ENCODE measurements around the gene SH3RF3. TPM values are rescaled to one million over a fixed set of nuclear protein-coding genes. Genes with fewer than 3 reads are reported as not detected.

The SH3RF3 gene
- total RNA-seq, 2 experiments from 2014 or later, result 0.31 to 0.36 TPM

- DNase-seq (no peak), ATAC-seq (ENCODE audit: low read depth) (peak; percentile 56)
- Mint-ChIP-seq H3K27me3 (peaks cover 8% of the 10 kb centered on the region), H3K9me3 (no peaks in the 10 kb centered on the region), H3K4me1 (peaks cover 28% of the 10 kb centered on the region), H3K27ac (peak overlapping the region; percentile 91), H3K4me3 (peak overlapping the region; percentile 82), H3K36me3 (no peaks in the 10 kb centered on the region)
- POLR2A ChIA-PET, result interaction anchor here (0.8 to 1.9 kb wide), 2 partner anchors 17 to 137 kb away, joined by 5 to 6 read pairs; no protein-coding TSS in a partner anchor
Observed at GRCh38 chr2:109331896-109332848, 203.2 kb downstream of the SH3RF3 start.

- H3K4me1 Mint-ChIP-seq, result peaks cover 28% of the 10 kb centered on the region
- POLR2A ChIA-PET, result interaction anchor here (1.9 kb wide), 1 partner anchor 16 kb away, joined by 6 read pairs; no protein-coding TSS in a partner anchor
Observed at GRCh38 chr2:109332880-109333279, 203.9 kb downstream of the SH3RF3 start.

GRCh38 chr2:109333414-109334210 lies 204.6 kb downstream of the SH3RF3 start:
- Mint-ChIP-seq H3K27ac (no peak overlapping the region), H3K36me3 (no peaks in the 10 kb centered on the region), H3K9me3 (no peaks in the 10 kb centered on the region), H3K4me1 (peaks cover 28% of the 10 kb centered on the region), H3K4me3 (no peak overlapping the region), H3K27me3 (peaks cover 4% of the 10 kb centered on the region)
- no peak for DNase-seq
- POLR2A ChIA-PET, result interaction anchor here (1.9 kb wide), 1 partner anchor 15 kb away, joined by 6 read pairs; no protein-coding TSS in a partner anchor
- no peak for ATAC-seq (ENCODE audit: low read depth)

More at GRCh38 chr2:109332880-109333279, 203.9 kb downstream of the SH3RF3 start:
- Mint-ChIP-seq H3K27ac (peak overlapping the region; percentile 22), H3K9me3 (no peaks in the 10 kb centered on the region), H3K27me3 (peaks cover 8% of the 10 kb centered on the region), H3K4me3 (no peak overlapping the region), H3K36me3 (no peaks in the 10 kb centered on the region)
- ATAC-seq (ENCODE audit: low read depth) (no peak), DNase-seq (no peak)

GRCh38 chr2:109335631-109336176 lies 206.7 kb downstream of the SH3RF3 start:
- DNase-seq (peak; percentile 51), ATAC-seq (ENCODE audit: low read depth) (peak; percentile 63)
- H3K36me3 Mint-ChIP-seq, result no peaks in the 10 kb centered on the region
- H3K4me1 Mint-ChIP-seq, result peaks cover 33% of the 10 kb centered on the region
- H3K27ac Mint-ChIP-seq, result peak overlapping the region; percentile 67
- H3K27me3 Mint-ChIP-seq, result peaks cover 7% of the 10 kb centered on the region
- no peaks in the 10 kb centered on the region for H3K9me3 Mint-ChIP-seq
- POLR2A ChIA-PET, result interaction anchor here (0.9 to 1.0 kb wide), 2 partner anchors 13 to 118 kb away, joined by 3 read pairs; no protein-coding TSS in a partner anchor
- H3K4me3 Mint-ChIP-seq, result peak overlapping the region; percentile 77

- Mint-ChIP-seq H3K27me3 (peaks cover 6% of the 10 kb centered on the region), H3K27ac (no peak overlapping the region), H3K36me3 (no peaks in the 10 kb centered on the region), H3K4me1 (peaks cover 38% of the 10 kb centered on the region), H3K9me3 (no peaks in the 10 kb centered on the region), H3K4me3 (peak overlapping the region; percentile 77)
- ATAC-seq (ENCODE audit: low read depth) (no peak), DNase-seq (no peak)
- POLR2A ChIA-PET, result interaction anchor here (0.6 to 1.0 kb wide), 3 partner anchors 13 to 282 kb away, joined by 3 to 6 read pairs (median 3); no protein-coding TSS in a partner anchor
Observed at GRCh38 chr2:109336296-109336695, 207.3 kb downstream of the SH3RF3 start.

- Mint-ChIP-seq H3K27me3 (peaks cover 3% of the 10 kb centered on the region), H3K4me1 (peaks cover 40% of the 10 kb centered on the region)
Observed at GRCh38 chr2:109337221-109337620, 208.2 kb downstream of the SH3RF3 start.

GRCh38 chr2:109339519-109339966 lies 210.5 kb downstream of the SH3RF3 start:
- POLR2A ChIA-PET, result interaction anchor here (1.1 kb wide), 1 partner anchor 10 kb away, joined by 3 read pairs; no protein-coding TSS in a partner anchor
- Mint-ChIP-seq H3K27me3 (peaks cover 3% of the 10 kb centered on the region), H3K36me3 (no peaks in the 10 kb centered on the region), H3K4me3 (no peak overlapping the region), H3K4me1 (peaks cover 29% of the 10 kb centered on the region), H3K9me3 (no peaks in the 10 kb centered on the region), H3K27ac (no peak overlapping the region)
- no peak for DNase-seq
- no peak for ATAC-seq (ENCODE audit: low read depth)

More at GRCh38 chr2:109337221-109337620, 208.2 kb downstream of the SH3RF3 start:
- Mint-ChIP-seq H3K36me3 (no peaks in the 10 kb centered on the region), H3K9me3 (no peaks in the 10 kb centered on the region), H3K27ac (no peak overlapping the region), H3K4me3 (no peak overlapping the region)
- DNase-seq, result no peak
- POLR2A ChIA-PET, result no interaction called here
- no peak for ATAC-seq (ENCODE audit: low read depth)

GRCh38 chr2:109340381-109340780 lies 211.4 kb downstream of the SH3RF3 start:
- no peak for DNase-seq
- POLR2A ChIA-PET, result interaction anchor here (1.1 kb wide), 1 partner anchor 9 kb away, joined by 3 read pairs; no protein-coding TSS in a partner anchor

GRCh38 chr2:109341355-109342255 lies 212.6 kb downstream of the SH3RF3 start:
- H3K4me1 Mint-ChIP-seq, result peaks cover 16% of the 10 kb centered on the region

More at GRCh38 chr2:109340381-109340780, 211.4 kb downstream of the SH3RF3 start:
- peaks cover 3% of the 10 kb centered on the region for H3K27me3 Mint-ChIP-seq
- H3K9me3 Mint-ChIP-seq, result no peaks in the 10 kb centered on the region
- H3K4me1 Mint-ChIP-seq, result peaks cover 26% of the 10 kb centered on the region
- H3K36me3 Mint-ChIP-seq, result no peaks in the 10 kb centered on the region
- H3K4me3 Mint-ChIP-seq, result no peak overlapping the region
- H3K27ac Mint-ChIP-seq, result no peak overlapping the region
- ATAC-seq (ENCODE audit: low read depth), result no peak

GRCh38 chr2:109342256-109342850 lies 213.3 kb downstream of the SH3RF3 start:
- Mint-ChIP-seq H3K27me3 (peaks cover 3% of the 10 kb centered on the region), H3K9me3 (no peaks in the 10 kb centered on the region), H3K27ac (no peak overlapping the region), H3K36me3 (no peaks in the 10 kb centered on the region), H3K4me1 (peaks cover 16% of the 10 kb centered on the region), H3K4me3 (no peak overlapping the region)
- no peak for DNase-seq
- POLR2A ChIA-PET, result no interaction called here
- no peak for ATAC-seq (ENCODE audit: low read depth)

More at GRCh38 chr2:109341355-109342255, 212.6 kb downstream of the SH3RF3 start:
- no peak for DNase-seq
- H3K27me3 Mint-ChIP-seq, result peaks cover 3% of the 10 kb centered on the region
- POLR2A ChIA-PET, result no interaction called here
- H3K36me3 Mint-ChIP-seq, result no peaks in the 10 kb centered on the region
- H3K9me3 Mint-ChIP-seq, result no peaks in the 10 kb centered on the region
- no peak for ATAC-seq (ENCODE audit: low read depth)
- H3K4me3 Mint-ChIP-seq, result no peak overlapping the region
- H3K27ac Mint-ChIP-seq, result no peak overlapping the region

- no peaks in the 10 kb centered on the region for H3K9me3 Mint-ChIP-seq
- H3K27me3 Mint-ChIP-seq, result peaks cover 3% of the 10 kb centered on the region
- H3K27ac Mint-ChIP-seq, result no peak overlapping the region
- H3K4me3 Mint-ChIP-seq, result no peak overlapping the region
- POLR2A ChIA-PET, result no interaction called here
- no peak for DNase-seq
- ATAC-seq (ENCODE audit: low read depth), result no peak
- H3K4me1 Mint-ChIP-seq, result peaks cover 17% of the 10 kb centered on the region
- no peaks in the 10 kb centered on the region for H3K36me3 Mint-ChIP-seq
Observed at GRCh38 chr2:109342930-109343329, 213.9 kb downstream of the SH3RF3 start.

- no peaks in the 10 kb centered on the region for H3K36me3 Mint-ChIP-seq
- no peak for DNase-seq
- H3K9me3 Mint-ChIP-seq, result no peaks in the 10 kb centered on the region
- POLR2A ChIA-PET, result no interaction called here
- ATAC-seq (ENCODE audit: low read depth), result no peak
- no peak overlapping the region for H3K27ac Mint-ChIP-seq
- H3K27me3 Mint-ChIP-seq, result peaks cover 3% of the 10 kb centered on the region
- no peak overlapping the region for H3K4me3 Mint-ChIP-seq
- peaks cover 21% of the 10 kb centered on the region for H3K4me1 Mint-ChIP-seq
Observed at GRCh38 chr2:109343460-109343859, 214.5 kb downstream of the SH3RF3 start.
